GM12864 (cell line): ENCODE data around the gene RNF130.

Source experiments
- DNase-seq: peaks from one replicate; pipeline ENCODE4 v3.0.0-alpha.2; 2011; ENCODE audit warnings: low read depth
- H3K4me3 ChIP-seq: 2 replicates; pipeline ENCODE4 v1.5.1; 2011; ENCODE audit warnings: mild to moderate bottlenecking, low read depth, low read length, control low read depth
- CTCF ChIP-seq: IDR thresholded peaks from 2 replicates; pipeline ENCODE4 v1.5.1; 2011; ENCODE audit warnings: low read depth, mild to moderate bottlenecking, moderate library complexity, low read length, control low read depth, inconsistent platforms; ENCODE audit errors: missing control alignments

RNF130 gene

GRCh38 chr5:180069589-180070247 is 1.8 kb downstream of the RNF130 start:
- DNase-seq = no peak
- H3K4me3 ChIP-seq = no peak overlapping the region

DNA sequence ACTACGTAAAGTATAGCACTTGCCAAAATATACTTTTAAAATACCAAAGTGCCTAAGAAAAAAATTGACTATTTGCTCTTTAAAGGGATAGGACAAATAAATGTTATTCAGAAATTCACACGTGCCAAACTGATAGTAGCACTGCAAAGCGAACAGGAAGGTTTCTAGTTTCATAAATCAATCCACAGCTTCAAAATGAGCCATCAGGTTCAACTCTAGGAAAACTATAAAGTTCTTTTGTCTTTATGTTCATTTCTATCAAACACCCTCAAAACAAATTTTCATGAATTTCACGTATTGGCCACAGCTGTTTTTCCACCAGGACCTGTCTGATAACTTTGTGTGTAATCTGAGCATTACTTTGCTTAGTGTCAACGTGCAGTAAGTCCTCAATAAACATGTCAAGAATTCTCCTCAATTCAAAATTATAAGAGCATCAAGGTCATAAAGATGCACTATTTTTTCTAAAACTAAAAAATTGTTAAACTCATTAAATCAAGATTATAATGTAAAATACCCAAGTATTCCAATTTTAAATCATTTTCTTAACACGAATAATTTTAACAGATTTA is 3.0 kb downstream of the RNF130 start:
- no peak for DNase-seq
- H3K4me3 ChIP-seq = no peak overlapping the region
- no peak for TF ChIP-seq CTCF

More at GRCh38 chr5:180069589-180070247, 1.8 kb downstream of the RNF130 start:
- no peak for TF ChIP-seq CTCF

GRCh38 chr5:180067986-180068385 is 3.6 kb downstream of the RNF130 start:
- no peak for TF ChIP-seq CTCF
- no peak overlapping the region for H3K4me3 ChIP-seq
- no peak for DNase-seq

- no peak for TF ChIP-seq CTCF
- no peak for DNase-seq
- no peak overlapping the region for H3K4me3 ChIP-seq
Observed at GRCh38 chr5:180060192-180060591, 11.4 kb downstream of the RNF130 start.

DNA sequence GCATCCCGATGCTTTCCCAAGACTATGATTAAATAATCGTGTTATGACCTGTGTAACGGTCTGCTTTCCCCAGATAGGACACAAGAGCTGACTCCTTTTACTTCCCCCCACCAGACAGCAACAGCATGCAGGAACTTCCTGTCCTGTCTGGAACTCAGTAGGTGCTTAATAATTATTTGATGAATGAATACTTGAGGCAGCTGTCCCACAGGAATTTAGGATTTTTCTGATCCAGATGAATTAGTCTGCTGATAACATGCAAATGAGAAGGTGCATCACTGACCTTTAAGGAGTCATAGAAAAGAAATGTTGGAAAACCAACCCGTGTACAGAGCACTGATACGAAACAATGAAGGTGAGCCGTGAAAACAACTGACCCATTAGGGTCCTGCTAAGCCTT is 12.2 kb downstream of the RNF130 start:
- TF ChIP-seq CTCF = no peak
- no peak for DNase-seq
- no peak overlapping the region for H3K4me3 ChIP-seq

DNA sequence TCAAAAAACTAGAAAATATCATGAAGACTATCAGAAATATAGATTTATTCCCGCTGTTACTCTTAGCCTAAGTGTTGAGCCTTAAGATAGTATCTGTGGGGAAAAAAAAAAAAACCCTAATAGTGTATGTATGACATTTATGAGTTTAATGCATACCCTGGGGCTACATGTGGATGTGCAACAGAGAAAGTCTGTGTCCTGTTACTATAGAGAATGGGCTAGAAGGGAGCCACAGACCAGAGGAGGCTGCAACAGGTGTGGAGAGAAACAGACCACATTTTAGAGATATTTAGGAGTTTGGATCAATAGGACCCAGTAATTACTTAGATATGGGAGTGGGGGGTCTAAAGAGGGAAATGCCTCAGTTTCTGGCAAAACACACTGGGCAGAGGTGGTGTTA is 15.4 kb downstream of the RNF130 start:
- TF ChIP-seq CTCF = no peak
- H3K4me3 ChIP-seq = no peak overlapping the region
- DNase-seq = no peak

DNA sequence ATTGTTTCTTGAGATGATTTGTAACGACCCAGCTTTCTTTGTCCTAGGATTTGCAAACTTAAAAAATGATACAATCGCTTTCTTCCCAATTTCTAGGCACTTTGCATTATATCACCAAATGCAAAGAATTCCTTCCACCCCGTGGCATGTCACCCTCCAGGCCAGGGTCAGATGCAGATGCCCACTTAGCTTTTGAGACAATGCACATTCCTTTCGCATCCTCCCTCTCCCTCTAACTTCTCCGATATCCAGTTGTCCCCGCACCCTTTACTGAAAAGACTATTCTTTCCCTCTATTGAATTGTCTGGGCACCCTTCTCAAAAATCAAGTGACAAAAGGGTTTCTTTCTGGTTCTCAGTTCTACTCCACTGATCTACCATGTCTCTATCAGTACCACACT is 17.3 kb downstream of the RNF130 start:
- DNase-seq = no peak
- no peak overlapping the region for H3K4me3 ChIP-seq
- no peak for TF ChIP-seq CTCF
